ENCODE results near the gene GNG2. TPM values are rescaled to one million over a fixed set of nuclear protein-coding genes. Genes with fewer than 3 reads are reported as not detected.

Gene GNG2
- total and polyA plus RNA-seq, 9 of the 15 experiments (the other 6 are each of a cell fraction or from before 2014, with no cell fraction given) = 0.18 TPM; not detected in 8

DNA sequence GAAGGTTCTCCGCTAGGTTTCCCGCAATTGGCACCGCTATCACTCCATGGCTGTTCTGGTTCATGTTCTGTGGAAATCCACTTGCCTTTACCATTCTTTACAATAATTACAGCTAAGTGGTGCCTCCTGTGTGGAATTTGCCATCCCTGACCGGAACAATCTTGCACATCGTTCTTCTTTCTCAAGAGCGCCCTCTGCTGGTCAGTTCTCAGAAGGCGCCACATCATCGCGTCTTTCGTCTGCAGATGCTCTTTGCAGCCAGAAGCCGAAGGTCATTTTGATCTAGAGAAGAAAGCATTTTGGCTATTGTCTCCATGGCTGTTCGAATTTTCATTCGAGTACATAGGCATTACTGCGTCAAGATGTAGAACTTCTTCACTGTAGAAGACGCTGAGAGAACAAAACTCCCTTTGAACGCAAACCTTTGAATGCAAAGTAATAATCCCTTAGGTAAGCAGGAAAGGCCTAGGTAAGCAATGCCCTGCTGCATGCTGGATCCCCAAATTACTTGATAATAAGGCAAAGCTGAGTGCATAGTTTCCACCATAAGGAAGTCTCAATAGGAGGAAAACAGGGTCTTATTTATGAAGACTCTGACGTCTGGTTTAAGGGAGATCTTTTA lies 118.8 kb downstream of the GNG2 start (continued):
- TF ChIP-seq, protein P1, sequence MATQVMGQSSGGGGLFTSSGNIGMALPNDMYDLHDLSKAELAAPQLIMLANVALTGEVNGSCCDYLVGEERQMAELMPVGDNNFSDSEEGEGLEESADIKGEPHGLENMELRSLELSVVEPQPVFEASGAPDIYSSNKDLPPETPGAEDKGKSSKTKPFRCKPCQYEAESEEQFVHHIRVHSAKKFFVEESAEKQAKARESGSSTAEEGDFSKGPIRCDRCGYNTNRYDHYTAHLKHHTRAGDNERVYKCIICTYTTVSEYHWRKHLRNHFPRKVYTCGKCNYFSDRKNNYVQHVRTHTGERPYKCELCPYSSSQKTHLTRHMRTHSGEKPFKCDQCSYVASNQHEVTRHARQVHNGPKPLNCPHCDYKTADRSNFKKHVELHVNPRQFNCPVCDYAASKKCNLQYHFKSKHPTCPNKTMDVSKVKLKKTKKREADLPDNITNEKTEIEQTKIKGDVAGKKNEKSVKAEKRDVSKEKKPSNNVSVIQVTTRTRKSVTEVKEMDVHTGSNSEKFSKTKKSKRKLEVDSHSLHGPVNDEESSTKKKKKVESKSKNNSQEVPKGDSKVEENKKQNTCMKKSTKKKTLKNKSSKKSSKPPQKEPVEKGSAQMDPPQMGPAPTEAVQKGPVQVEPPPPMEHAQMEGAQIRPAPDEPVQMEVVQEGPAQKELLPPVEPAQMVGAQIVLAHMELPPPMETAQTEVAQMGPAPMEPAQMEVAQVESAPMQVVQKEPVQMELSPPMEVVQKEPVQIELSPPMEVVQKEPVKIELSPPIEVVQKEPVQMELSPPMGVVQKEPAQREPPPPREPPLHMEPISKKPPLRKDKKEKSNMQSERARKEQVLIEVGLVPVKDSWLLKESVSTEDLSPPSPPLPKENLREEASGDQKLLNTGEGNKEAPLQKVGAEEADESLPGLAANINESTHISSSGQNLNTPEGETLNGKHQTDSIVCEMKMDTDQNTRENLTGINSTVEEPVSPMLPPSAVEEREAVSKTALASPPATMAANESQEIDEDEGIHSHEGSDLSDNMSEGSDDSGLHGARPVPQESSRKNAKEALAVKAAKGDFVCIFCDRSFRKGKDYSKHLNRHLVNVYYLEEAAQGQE (IDR thresholded peaks at IDR 0.05; ENCODE audit: borderline replicate concordance) = peak; percentile 52; the same call in 1 of the 2 replicates
- TF ChIP-seq, protein P1 (CRISPR knock-in tag; IDR thresholded peaks at IDR 0.05; ENCODE audit: low read depth) = no peak
- TF ChIP-seq ZNF644 (tag; IDR thresholded peaks at IDR 0.05; ENCODE audit: low read depth) = no peak
- TF ChIP-seq CREM (IDR thresholded peaks at IDR 0.05; ENCODE audit: low read depth) = 0 out of 2 replicates have a peak, but pooled peaks have one; percentile 23
